ENCODE data around the gene ENTREP1.
"Not testable (repeated sequence)": the region's sequence is repeated elsewhere in the genome, so short reads cannot be mapped to it uniquely, and the experiment has no call there.

The ENTREP1 gene

GRCh38 chr9:69299315-69299714 is 25.7 kb upstream of the ENTREP1 start:
- Histone ChIP-seq H3K4me2 (ENCODE audit: low read depth, low read length, poor library complexity, severe bottlenecking) (no peak overlapping the region), H3K4me3 (ENCODE audit: insufficient read depth, low read length, poor library complexity, severe bottlenecking) (no peak overlapping the region), H3K27me3 (ENCODE audit: low read length) (no peaks in the 10 kb centered on the region), H3K27ac (ENCODE audit: low read depth, low read length) (no peak overlapping the region), H3K9me2 (replicated peaks; ENCODE audit: insufficient read depth, low read length) (no peaks in the 10 kb centered on the region), H3K79me2 (ENCODE audit: insufficient read depth, low read length) (no peaks in the 10 kb centered on the region), H3K9me3 (ENCODE audit: insufficient read depth, low read length) (no peaks in the 10 kb centered on the region), H2AFZ (ENCODE audit: low read depth, low read length, severe bottlenecking) (no peak overlapping the region), H3K36me3 (ENCODE audit: low read length) (no peaks in the 10 kb centered on the region), H3F3A (ENCODE audit: insufficient read depth) (no peaks in the 10 kb centered on the region), H3K9ac (ENCODE audit: low read length) (no peak overlapping the region), H4K20me1 (ENCODE audit: low read depth, low read length) (no peaks in the 10 kb centered on the region)
- no peak for TF ChIP-seq CTCF (IDR thresholded peaks at IDR 0.05; ENCODE audit: insufficient read depth, low read length, poor library complexity, severe bottlenecking)
- no peak for TF ChIP-seq EZH2phosphoT487 (conservative IDR thresholded peaks at IDR 0.05; ENCODE audit: low read length)

- no peak overlapping the region for H3K4me3 ChIP-seq (ENCODE audit: insufficient read depth, low read length, poor library complexity, severe bottlenecking)
- no peaks in the 10 kb centered on the region for H3F3A ChIP-seq (ENCODE audit: insufficient read depth)
- no peak overlapping the region for H2AFZ ChIP-seq (ENCODE audit: low read depth, low read length, severe bottlenecking)
- H3K36me3 ChIP-seq (ENCODE audit: low read length), result no peaks in the 10 kb centered on the region
- no peak overlapping the region for H3K9ac ChIP-seq (ENCODE audit: low read length)
- no peaks in the 10 kb centered on the region for H3K9me3 ChIP-seq (ENCODE audit: insufficient read depth, low read length)
- TF ChIP-seq CTCF (IDR thresholded peaks at IDR 0.05; ENCODE audit: insufficient read depth, low read length, poor library complexity, severe bottlenecking) (no peak), EZH2phosphoT487 (conservative IDR thresholded peaks at IDR 0.05; ENCODE audit: low read length) (no peak)
- H3K4me2 ChIP-seq (ENCODE audit: low read depth, low read length, poor library complexity, severe bottlenecking), result no peak overlapping the region
- H3K9me2 ChIP-seq (replicated peaks; ENCODE audit: insufficient read depth, low read length), result no peaks in the 10 kb centered on the region
- no peaks in the 10 kb centered on the region for H3K27me3 ChIP-seq (ENCODE audit: low read length)
- no peaks in the 10 kb centered on the region for H4K20me1 ChIP-seq (ENCODE audit: low read depth, low read length)
- H3K79me2 ChIP-seq (ENCODE audit: insufficient read depth, low read length), result no peaks in the 10 kb centered on the region
- H3K27ac ChIP-seq (ENCODE audit: low read depth, low read length), result no peak overlapping the region
These were observed 25.2 kb upstream of the ENTREP1 start for GRCh38 chr9:69299826-69300225.

- no peaks in the 10 kb centered on the region for H3K27me3 ChIP-seq (ENCODE audit: low read length)
- no peak overlapping the region for H3K27ac ChIP-seq (ENCODE audit: low read depth, low read length)
- H3K79me2 ChIP-seq (ENCODE audit: insufficient read depth, low read length), result no peaks in the 10 kb centered on the region
- H2AFZ ChIP-seq (ENCODE audit: low read depth, low read length, severe bottlenecking), result no peak overlapping the region
- H3K36me3 ChIP-seq (ENCODE audit: low read length), result no peaks in the 10 kb centered on the region
- H3K4me3 ChIP-seq (ENCODE audit: insufficient read depth, low read length, poor library complexity, severe bottlenecking), result no peak overlapping the region
- no peaks in the 10 kb centered on the region for H3K9me3 ChIP-seq (ENCODE audit: insufficient read depth, low read length)
- no peaks in the 10 kb centered on the region for H3F3A ChIP-seq (ENCODE audit: insufficient read depth)
- no peak for TF ChIP-seq EZH2phosphoT487 (conservative IDR thresholded peaks at IDR 0.05; ENCODE audit: low read length)
- no peak for TF ChIP-seq CTCF (IDR thresholded peaks at IDR 0.05; ENCODE audit: insufficient read depth, low read length, poor library complexity, severe bottlenecking)
- no peaks in the 10 kb centered on the region for H4K20me1 ChIP-seq (ENCODE audit: low read depth, low read length)
- no peak overlapping the region for H3K4me2 ChIP-seq (ENCODE audit: low read depth, low read length, poor library complexity, severe bottlenecking)
- H3K9ac ChIP-seq (ENCODE audit: low read length), result no peak overlapping the region
- no peaks in the 10 kb centered on the region for H3K9me2 ChIP-seq (replicated peaks; ENCODE audit: insufficient read depth, low read length)
These were observed 21.7 kb upstream of the ENTREP1 start for GRCh38 chr9:69303331-69303730.

GRCh38 chr9:69306895-69307445 is 18.0 kb upstream of the ENTREP1 start:
- H3K27ac ChIP-seq (ENCODE audit: low read depth, low read length); H3K9me2 ChIP-seq (replicated peaks; ENCODE audit: insufficient read depth, low read length); H3K9ac ChIP-seq (ENCODE audit: low read length): not testable (repeated sequence)

More at GRCh38 chr9:69306895-69307445, 18.0 kb upstream of the ENTREP1 start:
- H3K27me3 ChIP-seq (ENCODE audit: low read length); H3K79me2 ChIP-seq (ENCODE audit: insufficient read depth, low read length); H3K4me3 ChIP-seq (ENCODE audit: insufficient read depth, low read length, poor library complexity, severe bottlenecking); H3F3A ChIP-seq (ENCODE audit: insufficient read depth); H3K9me3 ChIP-seq (ENCODE audit: insufficient read depth, low read length); H2AFZ ChIP-seq (ENCODE audit: low read depth, low read length, severe bottlenecking); H3K36me3 ChIP-seq (ENCODE audit: low read length); H4K20me1 ChIP-seq (ENCODE audit: low read depth, low read length); H3K4me2 ChIP-seq (ENCODE audit: low read depth, low read length, poor library complexity, severe bottlenecking): not testable (repeated sequence)
